GM12878 (cell line): Measurements from ENCODE around the gene WDFY4. TPM values are rescaled to one million over a fixed set of nuclear protein-coding genes. Genes with fewer than 3 reads are reported as not detected.

Experiments used
- BCL3 ChIP-seq: IDR thresholded peaks from 2 replicates; pipeline ENCODE4 v1.6.1; 2011; ENCODE audit warnings: borderline replicate concordance, low read depth, mild to moderate bottlenecking, moderate library complexity, low read length; ENCODE audit not compliant: insufficient read depth, poor library complexity, severe bottlenecking
- BMI1 ChIP-seq: fragments of 450-650 bp; IDR thresholded peaks from 2 replicates; pipeline ENCODE4 v1.6.1; 2016; ENCODE audit warnings: mild to moderate bottlenecking, moderate library complexity, borderline replicate concordance
- HCFC1 ChIP-seq: fragments of 150-350 bp; IDR thresholded peaks from 2 replicates; pipeline ENCODE4 v1.6.1; 2014; ENCODE audit warnings: low read length
- HSF1 ChIP-seq: fragments of 150-350 bp; IDR thresholded peaks from 2 replicates; pipeline ENCODE4 v1.6.1; 2014; ENCODE audit warnings: mild to moderate bottlenecking, low read depth, low read length
- IKZF2 ChIP-seq, 2 experiments: fragments of 450-650 bp; IDR thresholded peaks; 2 replicates each; pipeline ENCODE4 v1.6.1; 2017; ENCODE audit warnings: mild to moderate bottlenecking in 2 of 2, moderate library complexity in 2 of 2
- MAX ChIP-seq: IDR thresholded peaks from 2 replicates; pipeline ENCODE4 v1.6.1; 2012; ENCODE audit warnings: low read depth, low read length, improper control_type of control experiment
- MYC ChIP-seq: IDR thresholded peaks from 2 replicates; pipeline ENCODE4 v1.6.1; 2011; ENCODE audit warnings: mild to moderate bottlenecking, low read length, moderate library complexity, inconsistent platforms; ENCODE audit not compliant: insufficient read depth, insufficient replicate concordance, insufficient read length, severe bottlenecking
- NFIC ChIP-seq: IDR thresholded peaks from 2 replicates; pipeline ENCODE4 v1.6.1; 2012; ENCODE audit warnings: low read depth, mild to moderate bottlenecking, inconsistent platforms, low read length, moderate library complexity
- NR2C2 ChIP-seq: IDR thresholded peaks from 2 replicates; pipeline ENCODE4 v1.6.1; 2011; ENCODE audit warnings: borderline replicate concordance, low read depth; ENCODE audit not compliant: control insufficient read depth, insufficient read length
- PAX8 ChIP-seq: fragments of 450-650 bp; IDR thresholded peaks from 2 replicates; pipeline ENCODE4 v1.6.1; 2017; ENCODE audit warnings: mild to moderate bottlenecking, moderate library complexity
- RAD21 ChIP-seq: IDR thresholded peaks from 2 replicates; pipeline ENCODE4 v1.6.1; 2011; ENCODE audit warnings: mild to moderate bottlenecking, low read depth, low read length, moderate library complexity; ENCODE audit not compliant: insufficient read depth
- SIN3A ChIP-seq: IDR thresholded peaks from 2 replicates; pipeline ENCODE4 v1.6.1; 2012; ENCODE audit warnings: low read depth, low read length, improper control_type of control experiment
- SMAD5 ChIP-seq: IDR thresholded peaks from 2 replicates; pipeline ENCODE4 v1.6.1; 2016; ENCODE audit warnings: antibody characterized with exemption, low read depth
- TBL1XR1 ChIP-seq: IDR thresholded peaks from 2 replicates; pipeline ENCODE4 v1.6.1; 2012; ENCODE audit warnings: low read depth, low read length, improper control_type of control experiment
- ZBED1 ChIP-seq: IDR thresholded peaks from 2 replicates; pipeline ENCODE4 v1.6.1; 2016; ENCODE audit warnings: borderline replicate concordance
- ZNF274 ChIP-seq: IDR thresholded peaks from one replicate; pipeline ENCODE4 v1.8.0; 2011; ENCODE audit not compliant: insufficient read length, insufficient read depth
- ZNF384 ChIP-seq: IDR thresholded peaks from 2 replicates; pipeline ENCODE4 v1.6.1; 2012; ENCODE audit warnings: low read depth, mild to moderate bottlenecking, low read length, improper control_type of control experiment, borderline replicate concordance
- polyA plus RNA-seq, 11 experiments: library from polyadenylated mRNA; depleted of rRNA in 4 of 11; unstranded in 6 of 11; stranded (reverse) in 5 of 11; fragments of >200 nt; fragmentation: Nextera tagmentation in 4 of 11; fragmentation: Illumina TruSeq in 1 of 11; extraction: Ambion mirVana in 4 of 11; extraction: Trizol in 1 of 11; gene quantifications; 1 replicate in 1 of 11; 2 replicates in 10 of 11; pipeline versions ENCODE4 v1.2.1 to v1.2.3, GENCODE V29; 2011 to 2016; ENCODE audit warnings: inconsistent platforms in 2 of 11, missing spikeins in 2 of 11, low read depth in 1 of 11
- total RNA-seq, 4 experiments: library from RNA; depleted of rRNA in 3 of 4; stranded (reverse); fragments of >200 nt in 3 of 4; fragmentation: Illumina TruSeq in 1 of 4; extraction: Trizol in 1 of 4; gene quantifications; 2 replicates each; pipeline versions ENCODE4 v1.2.1 to v1.2.3, GENCODE V29; 2013 to 2021
- TF ChIP-seq, protein P1 (sequence below): IDR thresholded peaks from 2 replicates; pipeline ENCODE4 v1.6.1; 2012; ENCODE audit warnings: improper control_type of control experiment, low read depth, low read length; ENCODE audit not compliant: insufficient replicate concordance
- TF ChIP-seq, protein P2 (sequence below): fragments of 450-650 bp; IDR thresholded peaks from 2 replicates; pipeline ENCODE4 v1.6.1; 2017; ENCODE audit warnings: antibody characterized with exemption, mild to moderate bottlenecking, moderate library complexity

WDFY4 gene
- total and polyA plus RNA-seq, 10 of the 15 experiments (the other 5 are each of a cell fraction or from before 2014, with no cell fraction given) = 13.5 to 132 (median 47.3) TPM

DNA sequence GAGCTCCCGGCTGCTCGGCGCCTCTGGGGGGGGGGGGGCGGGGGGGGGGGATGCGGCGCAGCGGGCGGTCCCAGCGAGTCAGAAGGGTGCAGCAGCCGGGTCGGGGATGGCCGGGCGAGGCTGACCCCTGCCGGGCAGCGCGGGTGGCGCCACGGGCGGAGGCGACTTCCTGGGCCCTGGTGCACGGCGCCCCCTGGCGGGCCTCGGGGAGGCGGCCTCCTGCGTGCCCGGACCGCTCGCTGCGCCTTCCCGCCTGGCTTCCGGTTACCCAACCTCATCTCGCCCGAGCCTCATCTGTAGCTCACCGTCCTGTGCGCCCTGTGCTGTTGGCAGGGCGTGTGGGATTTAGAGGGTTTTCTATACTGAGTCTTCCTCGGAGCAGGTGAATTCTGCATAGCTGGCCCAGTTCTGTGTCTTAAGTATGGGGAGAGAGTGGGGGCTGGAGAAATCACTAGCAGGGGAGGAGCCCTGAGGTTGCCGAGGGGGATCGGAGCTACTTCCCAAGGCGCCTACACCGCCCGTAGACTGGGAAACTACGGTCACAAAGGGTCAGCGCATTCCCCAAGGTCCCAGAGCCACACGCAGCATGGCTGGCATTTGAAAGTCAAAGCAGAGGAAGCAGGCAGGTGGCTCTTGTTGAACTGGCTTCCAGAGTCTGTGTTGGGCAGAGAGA, 28.3 kb upstream of the WDFY4 start (continued):
- no peak for TF ChIP-seq ZBED1
- no peak for TF ChIP-seq ZNF274
- TF ChIP-seq NR2C2 = no peak
- no peak for TF ChIP-seq ZNF384
- TF ChIP-seq NFIC = no peak
- TF ChIP-seq RAD21 = peak; percentile 93
- no peak for TF ChIP-seq PAX8
- TF ChIP-seq BCL3 = no peak
- no peak for TF ChIP-seq SMAD5
- TF ChIP-seq, protein P1, sequence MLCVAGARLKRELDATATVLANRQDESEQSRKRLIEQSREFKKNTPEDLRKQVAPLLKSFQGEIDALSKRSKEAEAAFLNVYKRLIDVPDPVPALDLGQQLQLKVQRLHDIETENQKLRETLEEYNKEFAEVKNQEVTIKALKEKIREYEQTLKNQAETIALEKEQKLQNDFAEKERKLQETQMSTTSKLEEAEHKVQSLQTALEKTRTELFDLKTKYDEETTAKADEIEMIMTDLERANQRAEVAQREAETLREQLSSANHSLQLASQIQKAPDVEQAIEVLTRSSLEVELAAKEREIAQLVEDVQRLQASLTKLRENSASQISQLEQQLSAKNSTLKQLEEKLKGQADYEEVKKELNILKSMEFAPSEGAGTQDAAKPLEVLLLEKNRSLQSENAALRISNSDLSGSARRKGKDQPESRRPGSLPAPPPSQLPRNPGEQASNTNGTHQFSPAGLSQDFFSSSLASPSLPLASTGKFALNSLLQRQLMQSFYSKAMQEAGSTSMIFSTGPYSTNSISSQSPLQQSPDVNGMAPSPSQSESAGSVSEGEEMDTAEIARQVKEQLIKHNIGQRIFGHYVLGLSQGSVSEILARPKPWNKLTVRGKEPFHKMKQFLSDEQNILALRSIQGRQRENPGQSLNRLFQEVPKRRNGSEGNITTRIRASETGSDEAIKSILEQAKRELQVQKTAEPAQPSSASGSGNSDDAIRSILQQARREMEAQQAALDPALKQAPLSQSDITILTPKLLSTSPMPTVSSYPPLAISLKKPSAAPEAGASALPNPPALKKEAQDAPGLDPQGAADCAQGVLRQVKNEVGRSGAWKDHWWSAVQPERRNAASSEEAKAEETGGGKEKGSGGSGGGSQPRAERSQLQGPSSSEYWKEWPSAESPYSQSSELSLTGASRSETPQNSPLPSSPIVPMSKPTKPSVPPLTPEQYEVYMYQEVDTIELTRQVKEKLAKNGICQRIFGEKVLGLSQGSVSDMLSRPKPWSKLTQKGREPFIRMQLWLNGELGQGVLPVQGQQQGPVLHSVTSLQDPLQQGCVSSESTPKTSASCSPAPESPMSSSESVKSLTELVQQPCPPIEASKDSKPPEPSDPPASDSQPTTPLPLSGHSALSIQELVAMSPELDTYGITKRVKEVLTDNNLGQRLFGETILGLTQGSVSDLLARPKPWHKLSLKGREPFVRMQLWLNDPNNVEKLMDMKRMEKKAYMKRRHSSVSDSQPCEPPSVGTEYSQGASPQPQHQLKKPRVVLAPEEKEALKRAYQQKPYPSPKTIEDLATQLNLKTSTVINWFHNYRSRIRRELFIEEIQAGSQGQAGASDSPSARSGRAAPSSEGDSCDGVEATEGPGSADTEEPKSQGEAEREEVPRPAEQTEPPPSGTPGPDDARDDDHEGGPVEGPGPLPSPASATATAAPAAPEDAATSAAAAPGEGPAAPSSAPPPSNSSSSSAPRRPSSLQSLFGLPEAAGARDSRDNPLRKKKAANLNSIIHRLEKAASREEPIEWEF = no peak
- TF ChIP-seq BMI1 = no peak
- TF ChIP-seq HCFC1 = peak; percentile 19; the same call in 1 of the 2 replicates
- TF ChIP-seq SIN3A = no peak
- no peak for TF ChIP-seq MAX
- no peak for TF ChIP-seq HSF1
- TF ChIP-seq TBL1XR1 = no peak
- no peak for TF ChIP-seq IKZF2 (IDR thresholded peaks at IDR 0.05)
- TF ChIP-seq, protein P2, sequence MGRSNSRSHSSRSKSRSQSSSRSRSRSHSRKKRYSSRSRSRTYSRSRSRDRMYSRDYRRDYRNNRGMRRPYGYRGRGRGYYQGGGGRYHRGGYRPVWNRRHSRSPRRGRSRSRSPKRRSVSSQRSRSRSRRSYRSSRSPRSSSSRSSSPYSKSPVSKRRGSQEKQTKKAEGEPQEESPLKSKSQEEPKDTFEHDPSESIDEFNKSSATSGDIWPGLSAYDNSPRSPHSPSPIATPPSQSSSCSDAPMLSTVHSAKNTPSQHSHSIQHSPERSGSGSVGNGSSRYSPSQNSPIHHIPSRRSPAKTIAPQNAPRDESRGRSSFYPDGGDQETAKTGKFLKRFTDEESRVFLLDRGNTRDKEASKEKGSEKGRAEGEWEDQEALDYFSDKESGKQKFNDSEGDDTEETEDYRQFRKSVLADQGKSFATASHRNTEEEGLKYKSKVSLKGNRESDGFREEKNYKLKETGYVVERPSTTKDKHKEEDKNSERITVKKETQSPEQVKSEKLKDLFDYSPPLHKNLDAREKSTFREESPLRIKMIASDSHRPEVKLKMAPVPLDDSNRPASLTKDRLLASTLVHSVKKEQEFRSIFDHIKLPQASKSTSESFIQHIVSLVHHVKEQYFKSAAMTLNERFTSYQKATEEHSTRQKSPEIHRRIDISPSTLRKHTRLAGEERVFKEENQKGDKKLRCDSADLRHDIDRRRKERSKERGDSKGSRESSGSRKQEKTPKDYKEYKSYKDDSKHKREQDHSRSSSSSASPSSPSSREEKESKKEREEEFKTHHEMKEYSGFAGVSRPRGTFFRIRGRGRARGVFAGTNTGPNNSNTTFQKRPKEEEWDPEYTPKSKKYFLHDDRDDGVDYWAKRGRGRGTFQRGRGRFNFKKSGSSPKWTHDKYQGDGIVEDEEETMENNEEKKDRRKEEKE = 0 out of 2 replicates have a peak, but pooled peaks have one; percentile 6
- TF ChIP-seq MYC = no peak
